Measurements from ENCODE around the gene TRPM3. TPM values are rescaled to one million over a fixed set of nuclear protein-coding genes. Genes with fewer than 3 reads are reported as not detected.

The TRPM3 gene
- polyA plus RNA-seq, 2 of the 4 experiments (the other 2 are of a cell fraction), result not detected

- no peak overlapping the region for H3K4me2 ChIP-seq
- H3K9me3 ChIP-seq, result no peaks in the 10 kb centered on the region
- CTCF ChIA-PET, result no interaction called here
- POLR2A ChIA-PET, result no interaction called here
- WGBS (ENCODE audit: missing lambda C conversion rate), result 4% methylated on average over 1 of the region's 1 CpG
- ATAC-seq, result no peak
- H3K4me1 ChIP-seq, result no peaks in the 10 kb centered on the region
- TF ChIP-seq FOSB (CRISPR knock-in tag; IDR thresholded peaks at IDR 0.05), result no peak
- TF ChIP-seq HES2 (IDR thresholded peaks at IDR 0.05), result no peak
- TF ChIP-seq ZSCAN20 (CRISPR knock-in tag; IDR thresholded peaks at IDR 0.05), result no peak
- TF ChIP-seq ZNF302 (CRISPR knock-in tag; IDR thresholded peaks at IDR 0.05), result no peak
- no peak for TF ChIP-seq RARB (CRISPR knock-in tag; IDR thresholded peaks at IDR 0.05)
- TF ChIP-seq, protein P1, sequence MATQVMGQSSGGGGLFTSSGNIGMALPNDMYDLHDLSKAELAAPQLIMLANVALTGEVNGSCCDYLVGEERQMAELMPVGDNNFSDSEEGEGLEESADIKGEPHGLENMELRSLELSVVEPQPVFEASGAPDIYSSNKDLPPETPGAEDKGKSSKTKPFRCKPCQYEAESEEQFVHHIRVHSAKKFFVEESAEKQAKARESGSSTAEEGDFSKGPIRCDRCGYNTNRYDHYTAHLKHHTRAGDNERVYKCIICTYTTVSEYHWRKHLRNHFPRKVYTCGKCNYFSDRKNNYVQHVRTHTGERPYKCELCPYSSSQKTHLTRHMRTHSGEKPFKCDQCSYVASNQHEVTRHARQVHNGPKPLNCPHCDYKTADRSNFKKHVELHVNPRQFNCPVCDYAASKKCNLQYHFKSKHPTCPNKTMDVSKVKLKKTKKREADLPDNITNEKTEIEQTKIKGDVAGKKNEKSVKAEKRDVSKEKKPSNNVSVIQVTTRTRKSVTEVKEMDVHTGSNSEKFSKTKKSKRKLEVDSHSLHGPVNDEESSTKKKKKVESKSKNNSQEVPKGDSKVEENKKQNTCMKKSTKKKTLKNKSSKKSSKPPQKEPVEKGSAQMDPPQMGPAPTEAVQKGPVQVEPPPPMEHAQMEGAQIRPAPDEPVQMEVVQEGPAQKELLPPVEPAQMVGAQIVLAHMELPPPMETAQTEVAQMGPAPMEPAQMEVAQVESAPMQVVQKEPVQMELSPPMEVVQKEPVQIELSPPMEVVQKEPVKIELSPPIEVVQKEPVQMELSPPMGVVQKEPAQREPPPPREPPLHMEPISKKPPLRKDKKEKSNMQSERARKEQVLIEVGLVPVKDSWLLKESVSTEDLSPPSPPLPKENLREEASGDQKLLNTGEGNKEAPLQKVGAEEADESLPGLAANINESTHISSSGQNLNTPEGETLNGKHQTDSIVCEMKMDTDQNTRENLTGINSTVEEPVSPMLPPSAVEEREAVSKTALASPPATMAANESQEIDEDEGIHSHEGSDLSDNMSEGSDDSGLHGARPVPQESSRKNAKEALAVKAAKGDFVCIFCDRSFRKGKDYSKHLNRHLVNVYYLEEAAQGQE (IDR thresholded peaks at IDR 0.05), result no peak
- no peak for TF ChIP-seq TP53 (CRISPR knock-in tag; IDR thresholded peaks at IDR 0.05)
- TF ChIP-seq BHLHE40 (IDR thresholded peaks at IDR 0.05; ENCODE audit: low read depth, low read length), result no peak
- TF ChIP-seq BCL3 (IDR thresholded peaks at IDR 0.05), result no peak
- no peak for TF ChIP-seq NR3C1 (IDR thresholded peaks at IDR 0.05)
- TF ChIP-seq SMC3 (IDR thresholded peaks at IDR 0.05), result no peak
- no peak for TF ChIP-seq CBX2 (IDR thresholded peaks at IDR 0.05; ENCODE audit: borderline replicate concordance, low read depth)
- TF ChIP-seq ATOH8 (CRISPR knock-in tag; IDR thresholded peaks at IDR 0.05; ENCODE audit: low read depth), result no peak
- no peak for TF ChIP-seq KDM1A (IDR thresholded peaks at IDR 0.05; ENCODE audit: low read depth)
- no peak for TF ChIP-seq FOSL2 (IDR thresholded peaks at IDR 0.05)
- no peak for TF ChIP-seq FOSL2 (CRISPR knock-in tag; IDR thresholded peaks at IDR 0.05)
- no peak for TF ChIP-seq CBX8 (IDR thresholded peaks at IDR 0.05)
- TF ChIP-seq EHMT2 (IDR thresholded peaks at IDR 0.05; ENCODE audit: low read depth), result no peak
- TF ChIP-seq, protein P2, sequence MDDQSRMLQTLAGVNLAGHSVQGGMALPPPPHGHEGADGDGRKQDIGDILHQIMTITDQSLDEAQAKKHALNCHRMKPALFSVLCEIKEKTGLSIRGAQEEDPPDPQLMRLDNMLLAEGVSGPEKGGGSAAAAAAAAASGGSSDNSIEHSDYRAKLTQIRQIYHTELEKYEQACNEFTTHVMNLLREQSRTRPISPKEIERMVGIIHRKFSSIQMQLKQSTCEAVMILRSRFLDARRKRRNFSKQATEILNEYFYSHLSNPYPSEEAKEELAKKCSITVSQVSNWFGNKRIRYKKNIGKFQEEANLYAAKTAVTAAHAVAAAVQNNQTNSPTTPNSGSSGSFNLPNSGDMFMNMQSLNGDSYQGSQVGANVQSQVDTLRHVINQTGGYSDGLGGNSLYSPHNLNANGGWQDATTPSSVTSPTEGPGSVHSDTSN (IDR thresholded peaks at IDR 0.05), result no peak
- TF ChIP-seq ZC3H11A (IDR thresholded peaks at IDR 0.05), result no peak
- no peak for TF ChIP-seq CTCF (IDR thresholded peaks at IDR 0.05)
- H3K27ac ChIP-seq, result no peak overlapping the region
- no peak for FAIRE-seq
- H3K4me3 ChIP-seq, result no peak overlapping the region
- DNase-seq (ENCODE audit: low read depth in 1 of 2, low spot score in 1 of 2), result no peak
Measured at GRCh38 chr9:70816316-70816715, 305.1 kb downstream of the TRPM3 start.

Data from A549 (cell line).